ENCODE data around the gene SLC30A3. TPM values are rescaled to one million over a fixed set of nuclear protein-coding genes. Genes with fewer than 3 reads are reported as not detected.

Gene SLC30A3
- total RNA-seq, 2 experiments from 2014 or later: 0.23 to 0.59 TPM

DNA sequence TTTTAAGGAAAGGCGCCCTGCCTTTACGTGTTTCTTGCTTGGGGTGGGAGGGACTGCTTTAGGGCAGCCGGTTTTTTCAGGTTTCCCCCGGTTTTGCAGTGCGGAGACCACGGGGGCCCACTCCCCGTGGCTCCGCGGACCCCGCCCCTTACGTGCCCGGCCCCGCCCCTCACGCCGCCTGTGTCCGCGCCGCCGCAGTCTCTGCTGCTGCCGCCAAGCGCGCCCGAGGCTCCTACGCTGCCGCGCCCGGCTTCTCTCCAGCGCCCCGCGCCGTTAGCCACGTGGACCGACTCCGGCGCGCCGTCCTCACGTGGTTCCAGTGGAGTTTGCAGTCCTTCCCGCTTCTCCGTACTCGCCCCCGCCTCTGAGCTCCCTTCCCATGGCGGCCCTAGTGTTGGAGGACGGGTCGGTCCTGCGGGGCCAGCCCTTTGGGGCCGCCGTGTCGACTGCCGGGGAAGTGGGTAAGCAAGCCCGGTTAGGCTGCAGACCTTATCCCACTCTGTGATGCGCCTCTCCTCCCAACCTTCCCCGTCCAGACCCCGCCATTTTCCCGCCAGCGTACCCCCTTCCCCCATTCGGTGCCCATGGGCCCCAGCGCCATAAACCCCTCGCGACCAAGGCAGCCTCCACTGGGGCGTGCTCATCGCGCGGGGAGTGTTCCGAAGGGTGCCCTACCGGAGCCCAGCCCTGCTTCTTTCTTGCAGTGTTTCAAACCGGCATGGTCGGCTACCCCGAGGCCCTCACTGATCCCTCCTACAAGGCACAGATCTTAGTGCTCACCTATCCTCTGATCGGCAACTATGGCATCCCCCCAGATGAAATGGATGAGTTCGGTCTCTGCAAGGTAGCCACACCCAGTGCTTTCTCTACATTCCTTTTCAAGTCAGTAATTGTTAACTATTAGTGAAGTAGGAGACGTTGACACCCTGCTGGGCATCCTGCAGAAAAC, 45.4 kb downstream of the SLC30A3 start, which contains the start of gene CAD:
CAD (plus strand) TSS at position 197 of the 949 bp plus-strand sequence; CDS start at position 380, 183 bp downstream.
- ChIA-PET CTCF (no interaction called here), POLR2A (interaction anchor here (0.6 to 1.1 kb wide), 3 partner anchors 15 to 46 kb away, joined by 3 read pairs; no protein-coding TSS in a partner anchor)

DNA sequence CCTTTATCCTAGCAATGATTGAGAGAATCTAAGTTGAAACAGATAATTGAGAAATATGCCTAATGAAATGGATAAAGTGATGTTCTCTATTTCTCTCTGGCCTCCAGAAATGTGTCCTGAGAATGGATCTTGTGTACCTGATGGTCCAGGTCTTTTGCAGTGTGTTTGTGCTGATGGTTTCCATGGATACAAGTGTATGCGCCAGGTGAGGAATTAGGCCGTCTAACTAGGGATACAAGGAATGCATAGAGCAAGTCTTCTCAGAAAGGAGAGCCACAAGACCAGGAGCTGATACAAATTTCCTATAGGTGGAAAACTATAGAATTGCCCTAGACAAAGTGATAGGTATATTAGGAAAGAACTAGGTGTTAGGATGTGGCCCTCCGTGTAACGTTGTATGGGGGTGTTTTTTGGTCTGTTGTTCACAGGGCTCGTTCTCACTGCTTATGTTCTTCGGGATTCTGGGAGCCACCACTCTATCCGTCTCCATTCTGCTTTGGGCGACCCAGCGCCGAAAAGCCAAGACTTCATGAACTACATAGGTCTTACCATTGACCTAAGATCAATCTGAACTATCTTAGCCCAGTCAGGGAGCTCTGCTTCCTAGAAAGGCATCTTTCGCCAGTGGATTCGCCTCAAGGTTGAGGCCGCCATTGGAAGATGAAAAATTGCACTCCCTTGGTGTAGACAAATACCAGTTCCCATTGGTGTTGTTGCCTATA, 46.3 kb downstream of the SLC30A3 start:
- ChIA-PET POLR2A (interaction anchor here (1.1 kb wide), 1 partner anchor 16 kb away, joined by 3 read pairs; no protein-coding TSS in a partner anchor), CTCF (no interaction called here)

DNA sequence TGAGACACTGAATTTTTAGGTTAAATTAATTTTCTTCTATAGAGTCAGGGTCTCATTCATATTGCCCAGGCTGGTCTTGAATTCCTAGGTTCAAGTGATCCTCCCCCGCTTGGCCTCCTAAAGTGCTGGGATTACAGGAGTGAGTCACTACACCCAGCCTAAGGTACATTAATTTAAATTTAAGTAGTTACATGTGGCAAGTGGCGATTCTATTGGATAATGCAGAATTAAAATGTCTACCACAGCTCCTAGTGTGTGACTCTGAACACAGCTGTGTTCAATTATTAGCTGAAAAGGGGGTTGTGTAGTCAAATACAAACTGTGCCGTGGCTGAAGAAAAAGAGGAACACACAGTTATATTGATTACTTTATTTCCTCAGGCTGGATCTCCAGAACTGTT, 47.9 kb downstream of the SLC30A3 start:
- CTCF ChIA-PET: no interaction called here
- POLR2A ChIA-PET: no interaction called here

DNA sequence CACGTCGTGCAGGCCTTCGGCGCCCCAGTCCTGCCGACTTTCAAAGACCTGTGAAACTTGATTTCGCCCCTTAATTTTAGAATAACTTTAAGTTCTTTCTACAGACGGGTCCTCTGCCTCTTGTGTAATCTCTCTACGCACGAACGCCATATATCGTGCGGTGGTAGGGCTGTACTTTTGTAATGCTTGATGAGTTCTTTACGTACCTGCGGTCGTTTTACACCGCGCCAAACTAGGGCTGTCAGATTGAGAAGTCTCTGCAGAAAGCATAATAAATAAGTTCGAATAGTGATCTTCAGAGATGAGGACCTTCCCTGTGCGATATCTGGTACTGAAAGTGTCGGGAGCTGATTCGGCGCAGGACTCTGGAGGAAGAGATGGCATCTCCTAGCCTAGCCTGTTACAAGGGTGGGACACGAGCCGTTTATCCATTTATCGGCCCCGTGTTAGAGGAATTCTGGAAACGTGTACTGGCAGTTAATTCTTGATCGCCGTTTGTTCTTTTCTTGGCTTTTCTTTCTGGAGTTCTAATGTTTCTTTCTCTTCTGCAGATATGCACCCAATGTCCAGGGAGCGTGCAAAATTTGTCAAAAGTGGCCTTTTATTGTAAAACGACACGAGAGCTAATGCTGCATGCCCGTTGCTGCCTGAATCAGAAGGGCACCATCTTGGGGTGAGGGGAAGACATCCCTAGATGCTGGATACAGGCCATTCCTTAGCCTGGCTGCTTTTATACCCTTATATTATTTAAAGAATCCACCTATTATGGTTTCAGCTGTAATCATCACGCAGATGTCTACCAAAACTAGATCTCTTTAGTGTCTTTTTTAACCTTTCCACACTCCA, 50.0 kb downstream of the SLC30A3 start:
- POLR2A ChIA-PET: interaction anchor here (0.5 to 1.1 kb wide), 4 partner anchors 78 to 161 kb away, joined by 3 to 4 read pairs (median 3); partner anchors contain the start of genes AGBL5, OST4 and PREB

DNA sequence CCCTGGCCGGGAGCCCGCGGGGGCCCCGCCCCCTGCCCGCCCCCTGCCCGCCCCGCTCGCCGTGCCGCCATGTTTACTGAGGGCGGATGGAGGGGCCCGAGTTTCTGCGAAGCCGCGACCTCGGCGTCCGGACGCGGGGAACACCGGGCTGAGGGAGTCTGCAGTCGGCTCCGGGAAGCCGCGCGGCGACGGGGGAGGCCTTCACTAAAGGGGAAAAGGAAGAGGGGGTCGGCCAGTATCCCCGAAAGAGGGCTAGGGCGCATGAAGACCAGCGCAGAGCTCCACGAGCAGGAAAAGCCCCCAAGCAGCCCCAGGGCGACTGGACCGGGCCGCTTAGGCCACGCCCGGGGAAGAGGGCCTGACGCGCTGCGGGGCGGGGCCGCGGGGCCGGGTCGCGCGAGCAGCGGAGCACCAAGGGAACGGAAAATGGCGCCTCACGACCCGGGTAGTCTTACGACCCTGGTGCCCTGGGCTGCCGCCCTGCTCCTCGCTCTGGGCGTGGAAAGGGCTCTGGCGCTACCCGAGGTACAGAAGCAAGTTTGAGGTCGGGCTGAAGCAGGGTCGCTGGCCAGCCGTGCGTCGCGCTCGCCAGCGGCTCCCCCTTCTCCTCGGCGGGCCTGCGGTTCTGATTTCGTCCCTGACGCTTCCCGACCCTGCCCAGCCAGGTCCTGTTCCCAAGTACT, 50.8 kb downstream of the SLC30A3 start, which contains the start of the genes ATRAID and SLC5A6:
ATRAID (plus strand) TSS at position 99 of the 683 bp plus-strand sequence; CDS start at position 427, 328 bp downstream.
SLC5A6 (minus strand) TSS at position 326 of the 683 bp plus-strand sequence. CDS start 4,618 bp downstream, outside the sequence.
- POLR2A ChIA-PET: interaction anchor here (0.5 to 1.5 kb wide), 5 partner anchors 52 to 1039 kb away, joined by 3 to 6 read pairs (median 4); partner anchors contain the start of genes EIF2B4, GAREM2, OST4 and PREB
- CTCF ChIA-PET: interaction anchor here (0.5 kb wide), 2 partner anchors 23 to 130 kb away, joined by 3 read pairs; no protein-coding TSS in a partner anchor

More for the DNA sequence above, 50.0 kb downstream of the SLC30A3 start:
- CTCF ChIA-PET: interaction anchor here (0.5 to 1.1 kb wide), 3 partner anchors 67 to 500 kb away, joined by 3 read pairs; no protein-coding TSS in a partner anchor

DNA sequence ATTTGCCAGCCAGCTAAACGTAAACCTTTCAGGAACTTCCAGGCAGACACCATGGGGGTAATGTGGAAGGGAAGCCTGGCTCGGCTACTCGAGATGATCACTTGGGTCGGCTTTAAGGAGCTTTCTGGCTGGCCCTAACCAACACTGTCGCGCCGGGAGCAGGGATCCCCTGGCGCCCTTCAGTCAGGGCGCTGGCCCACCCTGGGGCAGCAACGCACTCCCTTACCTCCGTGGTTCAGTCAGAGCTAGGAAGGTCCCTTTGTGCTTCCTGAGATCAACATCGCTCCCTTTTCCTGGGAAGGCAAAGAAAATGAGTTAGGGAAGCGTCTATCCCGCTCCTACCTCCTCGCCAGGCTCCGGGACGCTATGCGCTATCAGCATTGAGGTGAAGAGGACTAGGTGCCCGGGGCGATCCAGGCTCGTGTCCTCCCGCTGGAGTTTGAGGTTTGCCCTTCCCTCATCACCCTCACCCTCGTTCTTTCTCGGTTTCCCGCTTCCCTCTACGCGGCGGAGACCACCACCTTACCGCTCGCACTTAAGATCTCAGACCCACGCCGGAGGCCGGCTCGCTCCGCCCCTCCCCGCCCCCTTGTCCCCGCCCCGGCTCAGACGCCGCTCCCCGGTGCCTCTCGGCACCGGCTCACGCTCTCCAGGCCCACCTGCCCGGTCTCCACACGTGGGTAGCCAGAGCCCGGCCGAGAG, 51.5 kb downstream of the SLC30A3 start:
- ChIA-PET POLR2A (interaction anchor here (0.5 to 1.5 kb wide), 8 partner anchors 9 to 1039 kb away, joined by 3 to 15 read pairs (median 4); partner anchors contain the start of genes EIF2B4, GAREM2, OST4 and SNX17), CTCF (interaction anchor here (0.5 kb wide), 1 partner anchor 22 kb away, joined by 3 read pairs; no protein-coding TSS in a partner anchor)

DNA sequence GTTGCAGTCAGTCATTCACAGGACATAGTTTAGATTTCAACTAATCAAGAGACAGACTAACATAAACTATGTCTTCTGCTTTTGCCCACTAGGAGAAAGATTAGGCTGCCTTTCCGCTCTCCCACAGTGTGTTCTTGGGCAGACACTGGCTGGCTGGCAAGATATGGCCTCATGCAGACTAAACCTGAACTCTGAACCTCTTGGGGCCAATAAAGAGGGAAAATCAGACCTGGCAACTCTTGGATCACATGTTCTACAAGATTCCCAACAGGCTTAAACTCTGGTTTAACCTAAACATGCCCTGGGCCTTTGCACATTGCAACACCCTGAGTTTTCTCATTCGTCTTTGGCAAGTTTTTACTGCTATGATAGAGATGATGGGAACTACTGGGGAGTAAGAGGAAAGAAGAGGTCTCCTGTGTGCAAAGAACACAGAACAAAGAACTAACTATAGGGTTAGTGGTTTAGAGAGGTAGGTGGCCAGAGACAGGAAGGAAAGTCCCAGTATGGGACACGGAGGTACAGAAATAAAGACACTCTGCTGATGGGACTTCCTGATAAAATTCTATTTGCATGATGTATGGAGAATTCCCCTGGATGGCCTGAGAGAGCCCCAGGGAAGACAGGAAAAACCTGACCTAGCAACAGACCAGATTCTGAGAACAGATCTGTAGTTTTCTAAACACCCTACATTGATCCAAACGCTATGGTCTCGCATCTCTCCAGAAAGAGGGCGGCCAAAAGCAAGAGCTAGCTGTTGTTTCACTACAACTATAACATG, 53.0 kb downstream of the SLC30A3 start:
- CTCF ChIA-PET: no interaction called here
- POLR2A ChIA-PET: interaction anchor here (0.6 kb wide), 1 partner anchor 12 kb away, joined by 5 read pairs; no protein-coding TSS in a partner anchor

DNA sequence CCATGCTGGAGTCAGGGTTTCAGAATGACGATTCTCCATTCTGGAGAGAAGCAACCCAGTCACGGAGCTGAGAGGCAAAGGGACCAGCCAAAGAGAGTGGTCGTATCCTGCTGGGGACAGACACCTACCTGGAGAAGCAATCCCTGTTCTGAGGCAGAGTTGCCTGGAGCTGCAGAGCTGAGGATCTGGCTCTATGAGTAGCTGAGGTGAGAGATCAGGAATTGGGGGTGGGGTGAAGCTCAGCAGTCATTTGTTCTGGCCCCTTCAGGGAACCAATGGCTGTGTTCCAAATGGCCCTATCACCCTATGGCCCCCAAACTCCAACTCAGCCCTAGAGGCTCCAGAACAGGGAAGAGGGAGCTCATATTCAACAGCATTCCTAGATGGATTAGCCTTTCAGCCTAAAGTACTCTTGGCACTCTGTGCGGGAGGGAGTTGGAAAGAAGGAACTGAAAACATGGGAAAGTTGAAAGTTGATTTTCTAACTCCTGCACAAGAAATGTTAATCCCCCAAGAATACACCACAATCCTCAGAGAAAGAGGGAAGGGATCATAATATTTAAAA, 54.3 kb downstream of the SLC30A3 start:
- ChIA-PET POLR2A (no interaction called here), CTCF (interaction anchor here (1.4 kb wide), 1 partner anchor 112 kb away, joined by 3 read pairs; no protein-coding TSS in a partner anchor)

DNA sequence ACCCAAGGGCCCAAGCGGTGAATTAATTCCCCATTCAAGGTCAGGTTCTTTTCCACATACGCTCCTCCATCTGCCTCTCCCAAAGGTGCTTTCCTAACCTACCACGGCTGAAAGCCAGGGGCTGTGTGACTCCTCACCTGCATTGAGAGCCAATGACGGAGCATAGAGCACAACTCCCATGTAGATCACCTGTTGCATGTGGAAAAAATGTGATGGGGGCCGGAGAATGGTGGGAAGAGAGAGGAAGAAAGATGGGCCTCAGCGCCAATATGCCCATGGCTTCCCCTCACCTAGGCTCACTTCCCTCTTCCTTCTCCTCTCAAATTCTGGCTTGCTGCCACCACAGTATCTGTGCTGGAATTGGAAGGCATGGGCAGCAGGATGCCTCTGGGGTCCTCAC, 56.5 kb downstream of the SLC30A3 start:
- ChIA-PET CTCF (no interaction called here), POLR2A (no interaction called here)

DNA sequence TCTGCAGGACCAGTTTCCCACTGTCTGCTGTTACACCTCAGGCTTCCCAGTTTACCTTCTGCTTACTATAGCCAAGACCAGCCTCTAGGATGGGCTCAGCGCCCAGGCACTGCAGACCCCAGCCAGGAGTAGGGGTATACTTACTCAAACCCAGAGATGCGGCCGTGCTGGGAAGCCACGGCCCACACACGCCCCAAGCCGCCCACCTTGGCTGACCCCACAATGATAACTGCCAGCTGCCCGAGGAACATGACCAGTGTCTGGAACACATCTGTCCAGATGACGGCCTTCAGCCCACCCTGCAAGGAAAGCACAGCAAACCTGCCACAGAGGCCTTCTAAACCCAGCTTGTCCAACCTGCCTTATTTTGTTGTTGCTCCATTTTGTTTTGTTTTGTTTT, 57.6 kb downstream of the SLC30A3 start:
- CTCF ChIA-PET: no interaction called here
- POLR2A ChIA-PET: no interaction called here

DNA sequence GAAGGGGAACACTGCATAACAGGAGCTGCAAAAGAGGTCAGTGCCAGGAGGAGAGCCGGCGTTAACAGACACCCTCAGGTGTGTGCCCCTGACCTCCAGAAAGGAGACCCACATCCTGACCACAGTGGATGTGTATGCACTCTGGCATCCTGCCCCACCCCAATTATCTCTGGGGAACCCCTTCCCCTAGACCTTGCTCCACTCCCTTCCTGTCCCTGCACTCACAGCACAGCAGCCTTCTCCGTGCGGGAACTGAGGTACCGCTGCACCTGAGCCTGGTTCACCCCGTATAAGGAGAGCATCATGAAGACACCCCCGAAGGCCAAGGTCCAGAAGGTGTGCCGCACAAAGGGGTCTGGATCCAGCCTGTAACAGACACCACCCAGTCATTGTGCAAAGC, 58.3 kb downstream of the SLC30A3 start:
- POLR2A ChIA-PET: no interaction called here

DNA sequence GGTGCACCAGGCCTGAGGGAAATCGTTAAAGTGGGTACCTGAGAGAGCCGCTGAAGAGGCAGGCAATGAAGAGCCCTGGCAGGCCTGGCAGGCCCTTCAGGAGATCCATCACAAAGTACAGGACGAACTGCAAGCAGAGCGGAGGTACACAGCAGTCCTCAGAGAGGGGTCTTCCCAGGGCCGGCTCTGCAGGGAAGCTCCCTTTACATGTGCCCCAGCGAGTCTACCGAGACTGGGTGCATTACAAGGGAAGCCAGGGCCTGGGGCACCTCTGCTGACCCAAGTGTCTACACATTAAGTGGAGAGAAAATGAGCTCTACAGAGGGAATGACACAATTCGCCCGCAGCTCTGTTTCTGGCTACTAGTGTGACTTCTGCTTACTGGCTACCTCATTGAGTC, 59.1 kb downstream of the SLC30A3 start:
- ChIA-PET CTCF (no interaction called here), POLR2A (no interaction called here)

More for the DNA sequence above, 58.3 kb downstream of the SLC30A3 start:
- CTCF ChIA-PET: no interaction called here

Other genes with a start within 250 kb of the SLC30A3 start
- 10 to 100 TPM; 74.4 to 75.0 TPM for gene TMEM214, start 230.1 kb downstream of the SLC30A3 start, total RNA-seq
- 10 to 100 TPM; 15.1 to 15.8 TPM for gene AGBL5, start 211.4 kb downstream of the SLC30A3 start, total RNA-seq
- gene OST4, start 191.4 kb downstream of the SLC30A3 start, total RNA-seq: 100 to 1,000 TPM; 338 to 350 TPM
- gene EMILIN1, start 184.4 kb downstream of the SLC30A3 start, total RNA-seq: under 1 TPM; 0.48 to 0.69 TPM
- 10 to 100 TPM; 14.1 to 15.2 TPM for gene KHK, start 176.3 kb downstream of the SLC30A3 start, total RNA-seq
- gene CGREF1, start 143.9 kb downstream of the SLC30A3 start, total RNA-seq: 1 to 10 TPM; 4.7 to 7.0 TPM
- gene ABHD1, start 139.2 kb downstream of the SLC30A3 start, total RNA-seq: under 1 TPM; 0.34 to 0.40 TPM
- 10 to 100 TPM; 72.0 to 77.0 TPM for gene PREB, start 128.4 kb downstream of the SLC30A3 start, total RNA-seq
- gene PRR30, start 123.6 kb downstream of the SLC30A3 start, total RNA-seq: not detected
- not detected for gene TCF23, start 114.0 kb downstream of the SLC30A3 start, total RNA-seq
- 10 to 100 TPM; 95.3 to 96.0 TPM for gene ATRAID, start 51.0 kb downstream of the SLC30A3 start, total RNA-seq
- gene SLC5A6, start 50.8 kb downstream of the SLC30A3 start, total RNA-seq: 10 to 100 TPM; 91.3 to 94.1 TPM
- gene CAD, start 45.7 kb downstream of the SLC30A3 start, total RNA-seq: 100 to 1,000 TPM; 156 to 158 TPM
- not detected for gene DNAJC5G, start 12.4 kb upstream of the SLC30A3 start, total RNA-seq
- under 1 TPM; 0.15 to 0.30 TPM for gene TRIM54, start 19.4 kb upstream of the SLC30A3 start, total RNA-seq
- 1 to 10 TPM; 1.0 to 1.1 TPM for gene UCN, start 45.4 kb upstream of the SLC30A3 start, total RNA-seq
- gene MPV17, start 60.0 kb upstream of the SLC30A3 start, total RNA-seq: 10 to 100 TPM; 89.3 to 92.8 TPM
- 10 to 100 TPM; 76.1 to 76.6 TPM for gene GTF3C2, start 93.7 kb upstream of the SLC30A3 start, total RNA-seq
- 10 to 100 TPM; 43.6 to 46.6 TPM for gene EIF2B4, start 107.3 kb upstream of the SLC30A3 start, total RNA-seq
- 100 to 1,000 TPM; 111 to 112 TPM for gene SNX17, start 107.6 kb upstream of the SLC30A3 start, total RNA-seq
- 1 to 10 TPM; 8.2 to 9.5 TPM for gene ZNF513, start 117.7 kb upstream of the SLC30A3 start, total RNA-seq
- gene PPM1G, start 146.5 kb upstream of the SLC30A3 start, total RNA-seq: 100 to 1,000 TPM; 179 to 181 TPM
- 10 to 100 TPM; 65.0 to 71.2 TPM for gene NRBP1, start 165.6 kb upstream of the SLC30A3 start, total RNA-seq
- gene KRTCAP3, start 179.3 kb upstream of the SLC30A3 start, total RNA-seq: 1 to 10 TPM; 3.9 to 4.6 TPM
- gene IFT172, start 226.7 kb upstream of the SLC30A3 start, total RNA-seq: 10 to 100 TPM; 12.1 to 13.9 TPM
- gene FNDC4, start 232.2 kb upstream of the SLC30A3 start, total RNA-seq: not detected
- gene GCKR, start 233.8 kb upstream of the SLC30A3 start, total RNA-seq: not detected

Measured in activated CD8-positive, alpha-beta memory T cell treated with anti-CD3 and anti-CD28 coated beads for 36 hours (primary cell).